CD4-positive, alpha-beta T cell treated with Interleukin-15 for 4 hours (primary cell): Measurements from ENCODE around the gene HSPB7.
"Not testable (repeated sequence)": the region's sequence is repeated elsewhere in the genome, so short reads cannot be mapped to it uniquely, and the experiment has no call there.

ENCODE experiments used
- DNase-seq: peaks from one replicate; pipeline ENCODE4 v3.0.0-alpha.2; 2020; ENCODE audit warnings: low spot score

HSPB7 gene

DNA sequence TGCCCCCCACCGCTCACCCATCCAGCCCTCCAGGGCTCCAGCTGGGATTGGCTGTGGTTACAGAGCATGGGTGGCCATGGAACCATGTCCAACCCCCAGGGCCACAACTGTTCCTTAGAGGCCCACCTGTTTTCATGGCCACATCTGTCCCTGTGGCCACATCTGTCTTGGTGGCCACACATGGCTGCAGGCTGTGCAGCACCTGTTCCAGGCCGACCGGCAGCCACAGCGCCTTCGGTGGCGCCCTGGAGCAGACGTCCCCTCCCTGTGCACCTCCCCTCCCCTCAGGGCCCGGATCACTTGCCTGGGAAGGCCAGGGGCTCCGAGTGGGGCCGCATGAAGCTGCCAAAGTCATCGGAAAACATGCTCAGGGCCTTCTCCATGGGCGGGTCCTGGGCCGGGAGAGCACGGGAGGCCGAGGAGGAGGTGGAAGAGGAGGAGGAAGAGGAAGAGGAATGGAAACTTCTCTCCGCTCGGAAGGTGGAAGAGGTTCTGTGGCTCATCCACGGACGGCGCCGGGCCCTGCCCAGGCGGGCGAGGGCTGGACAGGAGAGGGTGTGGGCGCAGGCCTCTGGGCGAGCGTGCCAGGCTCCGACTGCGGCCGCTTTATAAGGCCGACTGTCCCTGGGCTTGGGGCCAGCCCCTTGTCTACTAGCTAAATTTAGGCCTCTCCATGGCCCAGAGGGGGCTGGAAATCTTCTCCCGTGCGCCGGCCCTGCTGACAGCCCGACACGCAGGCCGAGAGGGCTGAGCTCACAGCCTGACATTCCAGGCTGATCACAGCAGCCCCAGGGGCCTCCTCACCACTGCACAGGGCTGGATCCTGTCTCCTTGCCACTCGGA, at the start of gene HSPB7:
HSPB7 (minus strand) TSS at position 583 of the 843 bp plus-strand sequence; CDS start at position 503, 80 bp downstream.
- DNase-seq: no peak

DNA sequence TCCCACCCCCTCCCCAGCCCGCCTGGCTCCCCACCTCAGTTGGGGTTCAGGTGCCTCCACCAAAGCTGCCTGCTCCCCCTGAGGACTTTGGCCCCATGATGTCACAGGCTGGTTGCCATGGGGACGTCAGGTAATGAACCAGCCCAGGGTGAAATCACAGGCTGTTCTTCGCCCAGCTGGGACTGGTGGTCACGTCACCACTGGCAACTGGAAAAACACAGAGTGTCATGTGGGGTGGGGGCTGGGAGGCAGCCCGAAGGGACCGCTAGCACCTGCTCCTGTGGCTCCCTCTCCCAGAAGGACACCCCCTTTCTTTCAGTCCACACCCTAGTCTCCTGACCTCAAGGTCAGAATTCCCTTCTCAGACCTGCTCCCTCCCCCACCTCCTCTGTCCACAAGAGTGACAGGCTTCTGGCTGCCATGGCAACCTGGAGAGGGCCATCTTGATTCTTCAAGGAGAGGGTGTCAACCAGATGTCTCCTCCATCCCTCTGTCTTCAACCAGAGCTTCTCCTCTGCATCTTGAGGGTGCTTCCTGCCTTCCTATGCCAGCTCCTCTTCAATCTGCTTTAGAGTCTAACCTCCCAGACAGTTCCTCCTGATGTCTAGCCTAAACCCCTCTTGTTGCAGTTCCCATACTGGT, 49.4 kb upstream of the HSPB7 start:
- no peak for DNase-seq

DNA sequence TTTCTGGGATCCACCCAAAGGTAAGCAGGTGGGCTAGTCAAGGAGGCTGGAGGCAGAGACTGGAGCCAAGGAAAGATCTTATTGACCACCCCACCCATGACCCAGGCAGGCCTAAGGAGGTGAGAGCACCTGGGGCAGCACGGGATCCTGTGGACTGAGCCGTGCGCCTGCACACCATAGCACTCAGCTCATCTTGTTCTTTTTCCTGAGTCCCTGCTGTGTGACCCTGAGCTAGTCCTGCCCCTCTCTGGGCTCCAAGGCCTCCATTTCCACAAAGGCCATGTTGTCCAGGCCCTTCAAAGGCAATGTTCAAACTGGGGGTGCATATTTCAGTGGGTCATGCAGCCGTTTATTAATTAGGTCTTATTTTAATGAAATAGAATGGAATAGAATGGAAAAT, 48.4 kb upstream of the HSPB7 start:
- no peak for DNase-seq

DNA sequence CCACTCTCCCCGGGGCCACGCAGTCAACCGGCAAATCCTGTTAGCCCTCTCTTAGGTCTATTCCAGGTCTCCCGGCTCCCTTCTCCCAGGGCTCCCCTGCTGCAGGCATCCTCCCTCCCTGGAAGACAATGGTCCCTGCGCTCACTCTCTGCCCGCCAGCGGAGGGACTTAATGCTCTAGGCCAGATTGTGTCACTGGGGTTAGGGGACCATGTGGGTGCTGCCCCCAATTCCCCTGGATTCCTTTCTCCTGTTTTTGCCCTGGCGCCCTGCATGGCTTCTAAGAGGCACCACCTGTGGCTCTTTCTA, 47.4 kb upstream of the HSPB7 start:
- DNase-seq: no peak

DNA sequence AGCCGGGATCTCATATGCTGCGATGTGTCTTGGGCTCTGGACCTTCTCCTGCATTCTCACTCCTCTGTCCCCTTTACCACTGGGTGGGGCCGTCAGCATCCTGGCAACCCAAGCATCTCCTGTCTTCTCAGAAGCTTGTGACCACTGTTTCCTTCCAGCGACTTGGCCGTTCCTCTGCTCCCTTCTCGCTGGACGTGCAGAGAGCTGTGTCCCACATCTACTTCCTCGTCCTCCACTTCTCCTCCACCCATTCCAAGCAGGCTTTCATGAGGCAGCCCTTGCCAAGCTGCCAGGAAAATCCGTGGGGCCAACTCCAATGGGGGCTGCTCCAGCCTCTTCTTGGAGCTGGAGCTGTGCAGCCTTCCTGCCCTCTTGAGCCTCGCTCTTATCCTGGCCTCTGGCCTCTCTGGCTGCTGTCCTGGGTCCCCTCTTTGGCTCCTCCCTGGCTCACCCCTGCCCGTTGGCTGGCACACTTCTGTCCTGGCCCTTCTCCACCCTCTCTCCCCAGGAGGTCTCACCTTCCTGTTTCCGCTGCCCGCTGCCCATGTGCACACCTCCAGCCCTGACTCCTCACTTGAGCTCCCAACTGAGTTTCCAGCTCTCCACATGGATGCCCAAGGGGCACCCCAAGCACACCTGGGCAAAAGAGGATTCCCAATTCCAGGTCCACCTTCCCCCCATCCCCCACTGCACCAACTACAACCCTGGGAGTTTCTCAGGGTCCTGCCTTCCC, 46.9 kb upstream of the HSPB7 start:
- DNase-seq: no peak

DNA sequence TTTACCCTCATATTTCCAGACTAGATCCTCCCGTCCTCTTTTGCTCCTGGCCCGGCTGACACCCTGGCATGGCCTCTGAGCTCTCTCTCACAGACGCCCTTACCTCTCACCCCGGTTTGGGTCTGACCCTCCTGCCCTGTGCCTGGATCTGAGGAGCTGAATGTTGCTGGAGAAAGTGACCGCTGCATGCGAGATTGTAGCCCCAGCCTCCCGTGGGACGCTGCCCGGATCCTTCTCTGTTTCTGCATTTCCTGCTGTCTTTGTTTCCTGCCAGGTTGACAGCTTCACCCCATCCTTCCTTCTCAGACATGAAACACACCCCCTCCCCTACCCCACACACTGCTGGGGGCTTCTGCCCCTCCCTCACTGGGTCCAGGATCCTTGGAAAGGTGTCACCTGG, 46.1 kb upstream of the HSPB7 start:
- no peak for DNase-seq

DNA sequence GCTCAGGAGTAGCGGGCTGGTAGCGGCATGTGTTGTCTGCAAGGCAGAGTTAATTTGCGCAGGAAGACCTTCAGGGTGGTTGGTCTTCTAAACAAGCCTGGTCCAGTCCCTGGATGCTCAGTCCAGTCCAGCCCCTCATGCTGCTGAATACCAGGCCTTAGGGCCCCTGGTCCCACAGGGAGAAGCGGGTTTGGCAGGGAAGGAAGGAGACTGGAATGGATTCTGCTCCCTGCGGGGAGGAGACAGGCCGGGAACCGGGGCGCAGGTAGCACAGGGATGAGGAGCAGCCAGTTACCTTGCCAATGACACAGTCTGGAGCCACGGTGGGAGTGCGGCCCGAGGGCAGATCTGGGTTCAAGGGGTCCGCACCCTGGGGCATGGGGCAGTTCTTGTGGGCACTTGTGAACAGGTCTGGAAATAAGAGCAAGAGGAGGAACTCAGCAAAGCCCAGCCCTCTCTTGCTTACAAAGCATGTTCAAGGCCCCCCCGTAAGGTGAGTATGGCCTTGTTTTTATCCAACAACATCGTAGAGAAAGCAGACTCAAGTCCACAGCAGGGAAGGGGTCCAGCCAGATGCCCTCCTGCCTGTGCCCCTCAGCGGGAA, 45.5 kb upstream of the HSPB7 start:
- no peak for DNase-seq

DNA sequence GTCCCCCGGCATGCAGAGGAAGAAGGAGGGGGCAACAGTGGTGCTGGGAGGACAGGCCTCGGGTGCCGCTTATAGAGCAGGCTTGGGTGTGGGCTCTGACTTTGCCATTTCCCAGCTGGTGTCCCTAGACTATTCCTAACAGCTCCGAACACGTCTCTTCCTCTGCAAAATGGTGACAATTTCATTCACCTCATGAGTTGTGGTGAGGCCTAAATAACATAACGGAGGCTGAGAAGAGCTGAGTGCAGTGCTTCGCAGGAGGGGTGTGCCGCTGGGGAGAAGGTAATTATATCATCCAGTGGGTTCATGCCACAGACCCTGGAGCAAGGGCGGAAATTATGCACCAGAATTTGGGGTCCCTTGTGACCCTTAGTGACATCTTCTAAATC, 44.8 kb upstream of the HSPB7 start:
- not testable (repeated sequence) for DNase-seq

DNA sequence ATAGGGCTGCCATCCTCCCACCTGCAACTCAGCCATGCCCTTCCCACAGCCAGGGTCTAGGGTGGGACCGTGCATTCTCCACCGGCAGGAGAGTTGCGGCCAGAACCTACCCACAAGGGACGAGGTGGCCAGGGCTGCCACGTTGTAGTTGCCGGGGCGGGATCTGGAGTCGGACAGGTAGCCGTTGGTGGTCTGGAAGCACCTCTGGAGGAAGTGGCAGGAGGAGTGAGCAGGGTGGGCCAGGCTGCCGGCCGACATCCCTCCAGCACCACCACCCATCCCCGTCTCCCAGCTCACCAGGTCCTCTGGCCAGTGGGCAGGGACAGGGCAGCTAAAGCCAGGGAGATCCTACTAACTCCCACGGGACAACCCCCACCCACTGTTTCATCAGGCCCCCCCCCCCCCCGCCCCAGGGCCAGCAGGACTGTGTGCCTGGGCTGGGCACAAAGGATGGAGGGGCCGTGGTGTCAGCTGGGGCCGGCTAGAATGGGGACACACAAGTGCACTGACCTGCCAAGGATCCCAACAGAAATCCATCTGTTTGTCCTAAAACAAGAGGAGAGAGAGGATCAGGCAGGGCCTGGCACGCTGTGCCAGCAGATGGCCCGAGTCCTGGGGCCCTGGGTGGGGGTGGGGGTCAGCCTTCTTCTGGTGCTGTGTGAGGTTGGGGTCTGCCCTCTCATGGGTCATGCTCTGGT, 44.3 kb upstream of the HSPB7 start:
- not testable (repeated sequence) for DNase-seq

DNA sequence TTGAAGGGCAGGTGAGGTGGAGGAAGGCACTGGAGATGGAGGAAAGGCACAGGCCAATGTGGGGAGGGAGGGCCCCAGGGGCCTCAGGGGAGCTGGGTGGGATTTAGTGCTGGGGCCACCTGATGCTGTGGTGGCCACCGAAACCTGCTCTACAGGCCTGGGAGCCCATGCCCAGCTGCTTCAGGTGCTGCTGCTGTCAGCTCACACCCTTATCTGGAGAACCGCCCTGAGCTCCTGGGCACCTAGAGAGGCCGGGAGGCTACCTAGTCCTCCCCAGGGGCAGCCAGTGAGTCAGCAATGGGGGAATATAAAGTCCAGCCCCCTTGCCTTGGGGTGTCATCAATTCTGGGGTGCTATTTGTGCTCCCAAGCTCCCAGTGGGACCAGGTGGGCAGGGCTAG, 43.4 kb upstream of the HSPB7 start:
- DNase-seq: no peak

DNA sequence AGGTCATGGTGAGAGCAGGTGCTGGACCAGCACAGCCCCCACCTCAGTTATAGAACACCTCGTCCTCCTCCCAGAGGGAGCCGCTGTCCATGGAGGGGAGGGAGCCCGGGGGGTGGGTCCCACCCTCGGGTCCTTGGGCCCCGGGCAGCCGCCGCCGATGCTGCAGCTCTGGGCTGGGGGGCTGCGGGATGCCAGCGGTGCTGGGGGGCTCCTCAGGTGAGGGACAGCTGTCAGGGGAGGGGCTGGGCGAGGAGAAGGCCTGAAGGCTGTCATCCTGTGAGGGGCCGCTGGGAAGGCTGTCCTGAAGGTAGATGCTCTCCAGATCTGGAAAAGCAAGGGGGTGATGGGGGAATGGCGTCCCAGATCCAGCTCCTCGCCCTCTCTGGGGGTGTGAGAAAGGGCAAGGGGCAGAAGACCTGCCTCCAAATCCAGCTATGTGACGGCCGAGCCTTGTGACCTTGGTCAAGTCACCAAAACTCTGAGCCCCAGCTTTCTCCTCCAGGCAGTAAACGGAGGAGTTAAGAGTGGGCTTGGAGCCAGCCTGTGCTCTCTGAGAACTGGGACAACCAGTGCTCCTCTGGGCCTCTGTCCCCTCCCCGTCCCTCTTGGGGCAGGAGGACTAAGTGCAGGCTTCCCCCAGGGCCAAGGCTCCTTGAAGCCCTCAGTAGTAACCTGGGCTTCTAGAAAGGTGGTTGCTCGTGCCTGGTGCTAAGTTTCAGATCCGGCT, 40.7 kb upstream of the HSPB7 start:
- not testable (repeated sequence) for DNase-seq

DNA sequence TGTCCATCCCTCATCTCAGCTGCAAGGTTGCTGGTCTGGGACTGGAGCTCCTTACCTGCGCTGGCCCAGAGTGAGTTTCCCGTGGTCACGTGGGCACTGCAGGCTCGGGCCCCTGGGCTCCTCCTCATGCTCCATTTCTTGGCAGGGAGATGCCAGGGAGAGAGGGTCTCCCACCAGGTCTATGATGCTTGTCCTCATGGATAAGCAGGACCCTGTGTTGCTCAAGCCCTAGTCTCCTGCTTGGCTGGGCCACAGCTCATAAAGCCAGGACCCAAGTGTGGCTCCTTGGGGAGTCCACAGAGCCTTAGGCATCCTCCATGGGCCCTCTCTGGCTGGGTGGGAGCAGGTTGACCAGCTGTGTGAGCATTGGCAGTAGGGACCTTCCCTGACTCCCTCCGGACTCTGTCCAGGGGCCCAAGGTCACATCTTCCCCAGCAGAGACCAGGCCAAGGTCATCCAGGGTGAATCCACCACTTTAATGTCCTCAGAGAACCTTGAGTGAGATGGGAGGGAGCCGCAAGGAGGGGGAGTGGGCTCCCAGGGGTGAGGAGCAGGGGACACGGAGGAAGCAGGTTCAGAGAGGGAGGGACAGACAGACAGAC, 39.6 kb upstream of the HSPB7 start:
- not testable (repeated sequence) for DNase-seq

DNA sequence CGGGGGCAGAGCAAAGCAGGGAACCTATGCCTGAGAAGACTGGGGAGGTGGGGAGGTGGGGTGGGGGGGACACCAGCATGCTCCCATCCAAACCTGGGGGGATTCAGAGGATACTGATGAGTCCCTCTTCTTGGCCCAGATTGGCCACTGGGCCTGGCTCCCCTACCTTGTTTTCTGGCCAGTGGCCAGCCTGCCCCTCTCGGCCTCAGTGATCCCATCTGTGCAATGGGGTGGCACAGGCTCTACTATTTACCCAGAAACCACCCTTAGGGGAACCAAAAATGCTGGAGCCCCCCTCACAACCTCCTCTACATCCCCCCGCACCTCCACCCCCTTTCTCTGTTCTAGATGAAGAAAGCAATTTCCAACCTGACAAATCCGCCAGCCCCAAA, 38.7 kb upstream of the HSPB7 start:
- not testable (repeated sequence) for DNase-seq

DNA sequence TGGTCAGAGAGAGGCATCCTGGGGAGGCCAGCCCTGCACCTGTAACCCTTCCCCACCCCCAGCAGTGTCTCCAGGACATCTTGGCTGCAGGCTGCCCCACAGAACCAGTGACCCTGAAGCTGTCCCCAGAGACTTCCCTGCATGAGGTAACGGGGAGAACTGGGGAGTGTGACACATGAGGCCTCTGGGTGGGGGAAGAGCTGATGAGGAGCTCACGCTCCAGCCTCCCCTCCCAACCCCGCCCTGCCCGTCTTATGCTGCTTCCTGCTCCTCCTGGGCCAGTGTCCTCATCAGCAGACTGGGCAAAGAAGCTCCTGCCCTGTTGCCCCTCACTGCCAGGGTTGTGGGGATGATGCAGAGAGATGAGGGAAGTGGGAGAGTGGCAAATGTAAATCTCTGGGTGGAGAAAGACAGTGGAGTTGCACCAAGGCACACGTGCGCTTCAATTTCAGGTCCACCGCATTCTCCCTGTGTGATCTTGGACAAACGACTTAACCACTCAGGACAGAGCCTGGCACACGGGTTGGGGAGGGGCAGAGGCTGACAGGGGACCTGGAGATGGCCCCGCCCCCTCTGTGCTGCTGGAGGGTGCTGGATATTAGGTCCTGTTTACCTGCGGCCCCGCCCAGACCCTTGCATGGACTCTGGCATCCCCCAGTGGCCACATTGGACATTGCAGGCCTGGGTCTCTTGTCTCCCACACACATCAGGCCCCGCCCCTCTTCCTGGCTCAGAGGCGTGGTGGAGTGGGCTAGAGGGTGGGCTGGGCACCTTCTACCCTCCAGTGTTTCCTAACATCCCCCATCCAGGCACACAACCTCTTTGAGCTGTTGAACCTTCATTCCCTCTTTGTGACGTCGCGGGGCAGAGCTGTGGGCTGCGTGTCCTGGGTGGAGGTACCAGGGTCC, 38.0 kb upstream of the HSPB7 start:
- peak; percentile 82 for DNase-seq

DNA sequence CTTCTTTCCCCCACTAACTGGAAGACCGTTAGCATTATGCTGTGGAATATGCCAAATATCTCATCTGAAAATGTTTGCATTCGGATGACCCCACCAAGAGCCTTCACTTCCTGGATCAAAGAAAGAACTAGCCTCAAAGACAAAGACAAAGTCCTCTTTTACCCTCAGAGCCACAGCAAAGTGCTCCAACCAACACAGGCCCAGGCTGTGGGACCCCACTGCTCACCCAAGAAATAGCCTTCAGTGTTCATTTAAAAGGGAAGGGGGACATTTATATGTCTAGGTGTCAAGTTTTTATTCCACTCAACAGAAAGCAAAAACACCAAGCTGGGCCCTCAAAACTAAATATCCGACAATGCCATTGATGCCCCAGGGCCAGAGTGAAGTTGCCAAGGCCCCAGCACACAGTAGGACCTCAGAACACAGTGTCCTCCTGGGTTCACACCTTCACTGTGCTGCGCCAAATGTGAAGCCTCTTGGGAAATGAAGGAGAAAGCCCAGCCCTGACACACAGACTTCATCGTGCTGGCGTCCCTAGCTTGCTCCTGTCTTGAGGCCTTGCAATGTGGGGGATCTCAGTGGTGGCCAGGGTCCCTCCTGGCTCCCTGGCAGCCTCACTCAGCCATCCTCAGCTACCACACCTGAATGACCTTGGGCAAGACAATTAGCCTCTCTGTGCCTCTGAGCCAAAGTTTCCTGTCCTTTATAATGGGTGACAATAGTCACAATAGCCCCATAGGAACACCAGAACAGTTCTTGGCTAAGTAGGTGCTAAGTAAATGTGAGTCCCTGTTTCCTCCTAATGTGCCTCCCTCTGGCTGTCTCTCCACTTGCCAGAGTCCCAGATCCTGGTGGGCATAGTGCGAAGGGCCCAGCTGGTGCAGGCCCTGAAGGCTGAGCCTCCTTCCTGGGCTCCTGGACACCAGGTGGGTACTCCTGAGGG, 37.0 kb upstream of the HSPB7 start:
- no peak for DNase-seq

DNA sequence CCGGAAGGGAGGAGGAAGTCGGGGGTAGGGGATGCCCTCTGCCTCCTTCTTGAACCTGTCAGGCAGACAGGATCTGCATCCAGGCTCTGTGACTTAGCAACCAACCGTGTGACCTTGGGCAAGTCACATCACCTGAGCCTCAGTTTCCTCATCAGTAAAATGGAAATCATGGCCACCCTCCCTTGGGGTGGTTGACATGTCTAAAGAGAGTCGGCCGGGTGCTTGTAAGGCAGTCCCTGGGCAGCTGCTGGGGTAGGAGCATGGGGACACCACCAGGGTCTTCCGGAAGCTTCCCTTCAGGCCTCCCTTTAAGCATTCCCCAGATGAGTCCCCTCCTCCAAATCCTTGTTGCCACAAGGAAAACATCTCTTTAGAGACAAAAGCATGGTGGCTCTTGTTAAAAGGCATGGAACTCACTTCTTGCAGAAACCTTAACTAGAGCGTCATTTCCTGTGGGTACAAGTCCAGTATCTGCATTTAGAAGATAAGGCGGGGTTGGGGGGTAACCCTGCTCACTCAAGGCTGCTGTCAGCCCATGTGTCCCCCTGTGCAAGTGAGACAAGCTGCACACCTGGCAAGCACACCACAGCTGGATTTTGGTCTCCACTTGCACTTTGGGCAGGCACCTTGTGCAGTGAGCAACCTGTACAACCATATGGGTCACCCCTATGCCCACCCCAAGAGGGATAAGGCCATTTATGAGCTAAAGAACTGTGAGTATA, 36.1 kb upstream of the HSPB7 start:
- no peak for DNase-seq

DNA sequence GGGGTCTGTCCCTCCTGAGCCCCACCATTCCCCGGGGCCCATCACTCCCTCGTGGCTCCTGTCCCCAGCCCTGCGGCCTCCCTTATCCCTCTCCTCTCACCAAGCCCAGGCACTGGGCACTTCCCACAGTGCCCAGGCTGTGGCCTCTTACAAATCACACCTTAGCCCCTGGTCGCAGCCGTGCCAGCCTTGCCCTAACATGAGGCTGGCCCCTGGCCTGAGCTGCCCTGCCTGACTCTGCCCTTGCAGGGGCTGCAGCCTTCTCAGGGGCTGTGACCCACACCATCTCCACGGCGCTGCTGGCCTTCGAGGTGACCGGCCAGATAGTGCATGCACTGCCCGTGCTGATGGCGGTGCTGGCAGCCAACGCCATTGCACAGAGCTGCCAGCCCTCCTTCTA, 34.1 kb upstream of the HSPB7 start:
- not testable (repeated sequence) for DNase-seq

DNA sequence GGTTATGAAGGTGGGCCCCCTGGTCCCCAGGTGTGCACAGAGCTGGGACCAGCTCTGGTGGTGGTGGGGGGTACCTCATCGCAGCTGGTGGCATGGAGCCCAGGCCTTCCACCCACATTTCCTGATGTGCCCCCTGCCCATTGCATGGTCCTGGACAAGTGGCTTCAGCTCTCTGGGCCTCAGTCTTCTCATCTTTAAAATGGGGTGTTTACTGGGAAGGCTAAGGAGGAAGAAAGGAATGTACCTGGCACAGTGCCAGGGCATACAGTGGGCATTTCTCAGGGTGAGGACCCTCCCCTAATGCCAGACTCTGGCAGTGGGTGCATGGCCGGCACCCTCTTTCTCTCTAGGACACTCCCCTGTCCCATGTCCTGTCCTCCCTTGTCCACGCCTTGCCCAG, 33.2 kb upstream of the HSPB7 start:
- DNase-seq: no peak
